Activated CD8-positive, alpha-beta memory T cell treated with anti-CD3 and anti-CD28 coated beads for 36 hours (primary cell): ENCODE data around the gene SLC17A8. TPM values are rescaled to one million over a fixed set of nuclear protein-coding genes. Genes with fewer than 3 reads are reported as not detected.

Source experiments
- CTCF ChIA-PET: fragments of 350-600 bp; sonication (Branson Sonifier 250); formaldehyde crosslinking; loops from one replicate; lab custom pipeline; 2021; ENCODE audit warnings: antibody characterized with exemption; lab: Charles Lee
- POLR2A ChIA-PET: fragments of 350-600 bp; sonication (Branson Sonifier 250); formaldehyde crosslinking; loops from one replicate; lab custom pipeline; 2021; ENCODE audit warnings: antibody characterized with exemption; lab: Charles Lee
- total RNA-seq, 2 experiments: library from RNA; stranded (reverse); gene quantifications; one replicate each; pipeline ENCODE4 v1.2.3, GENCODE V29; 2021

SLC17A8 gene
- total RNA-seq, 2 experiments from 2014 or later: not detected

DNA sequence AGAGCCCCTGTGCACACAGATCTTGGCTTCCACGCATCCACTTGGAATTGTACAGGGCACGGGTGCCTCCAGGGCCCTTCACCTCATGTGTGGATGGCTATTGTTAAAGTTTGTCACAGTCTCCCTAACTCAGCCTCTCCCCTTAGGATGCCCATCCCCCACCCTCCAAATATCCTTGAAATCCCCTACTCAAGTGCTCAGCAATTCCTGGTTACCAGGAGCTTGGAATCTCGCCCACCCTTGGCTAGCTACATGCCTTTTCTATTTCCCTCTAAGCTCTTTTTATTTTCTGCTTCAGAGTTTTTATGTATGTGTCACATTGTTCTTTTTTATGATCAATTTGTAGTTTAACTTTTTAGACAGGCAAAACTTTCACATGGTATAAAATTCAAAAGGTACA is 103.8 kb downstream of the SLC17A8 start:
- POLR2A ChIA-PET: no interaction called here
- CTCF ChIA-PET: no interaction called here

DNA sequence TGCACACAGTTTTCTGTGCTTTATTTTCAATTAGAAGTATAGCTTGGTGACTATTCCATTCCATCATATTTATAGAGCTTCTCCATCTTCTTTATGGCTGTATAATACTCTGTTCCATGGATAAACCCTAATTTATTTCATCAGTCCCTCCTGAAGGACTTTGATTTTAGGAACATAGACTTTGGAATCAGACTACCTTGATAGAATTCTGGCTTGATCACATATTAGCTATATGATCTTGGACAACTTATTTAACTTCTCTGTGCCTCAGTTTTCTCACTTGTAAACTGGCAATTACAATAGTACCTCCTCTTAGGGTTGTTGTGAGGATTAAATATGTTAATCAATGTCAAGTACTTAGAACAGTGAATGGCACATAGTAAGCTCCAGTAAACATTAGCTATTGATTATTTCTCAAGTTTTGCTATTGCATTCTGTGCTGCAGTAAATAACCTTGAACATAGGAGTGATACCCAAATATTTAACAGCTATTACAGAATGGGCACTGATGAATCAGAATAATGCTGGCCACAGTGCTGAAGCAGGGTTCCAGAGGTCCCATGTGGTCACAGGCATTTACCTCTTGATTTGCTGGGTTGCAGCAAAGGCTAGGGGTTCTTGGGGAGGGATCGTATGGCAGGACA is 104.6 kb downstream of the SLC17A8 start:
- ChIA-PET POLR2A (no interaction called here), CTCF (no interaction called here)

DNA sequence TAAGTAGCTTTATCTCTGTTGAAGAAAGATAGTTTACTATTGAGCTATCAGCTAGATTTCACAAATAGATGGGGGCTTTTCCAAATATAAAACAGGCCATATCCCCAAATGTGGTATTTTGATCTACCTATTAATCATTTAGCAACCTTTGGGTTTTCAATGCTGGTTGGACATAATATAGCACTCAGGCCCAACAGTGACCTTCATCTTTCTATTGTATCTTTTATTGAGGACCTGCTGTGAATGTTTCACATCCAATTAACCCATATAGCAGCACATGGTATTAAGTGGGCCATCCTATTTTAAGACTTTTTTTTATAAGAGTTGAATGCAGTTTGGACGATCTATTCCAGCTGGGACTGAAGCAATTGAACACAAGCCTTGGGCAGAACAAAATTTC is 106.8 kb downstream of the SLC17A8 start:
- ChIA-PET POLR2A (no interaction called here), CTCF (no interaction called here)

DNA sequence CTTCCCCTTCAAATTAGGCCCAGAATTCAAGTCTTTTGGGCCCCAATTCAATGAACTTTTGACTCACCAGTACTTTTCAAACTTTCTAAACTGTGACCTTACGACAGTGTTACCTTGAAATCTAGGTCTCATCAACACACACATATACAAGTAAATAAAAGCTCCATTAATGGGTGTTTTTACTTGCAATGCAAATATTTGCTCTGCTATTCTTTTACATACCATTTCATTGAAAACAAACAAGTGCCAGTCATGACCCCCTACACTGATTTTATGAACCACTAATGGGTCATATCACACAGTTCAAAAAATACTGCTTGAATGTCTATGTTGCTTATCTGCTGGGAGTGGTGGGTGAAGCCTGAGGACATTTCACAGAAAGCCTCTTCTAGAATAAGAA is 107.7 kb downstream of the SLC17A8 start:
- CTCF ChIA-PET: no interaction called here

DNA sequence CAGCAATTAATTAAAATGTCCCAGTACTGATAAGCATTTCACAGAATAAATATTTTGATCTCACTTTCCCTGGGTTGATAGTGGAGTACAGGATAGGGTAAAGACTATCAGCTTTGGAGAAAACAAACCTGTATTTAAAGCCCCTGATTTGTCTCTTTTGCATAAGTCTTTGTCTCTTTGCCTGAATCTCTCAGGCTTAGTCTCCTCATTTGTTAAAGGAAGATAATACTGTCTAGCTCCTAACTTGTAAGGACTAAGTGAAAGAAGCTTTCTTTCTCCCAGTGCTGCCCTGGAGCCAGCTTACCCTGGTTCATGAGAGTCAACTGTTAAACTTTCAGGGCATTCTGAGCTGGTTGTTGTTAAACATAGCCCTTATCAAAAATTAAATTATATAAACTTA is 111.3 kb downstream of the SLC17A8 start:
- POLR2A ChIA-PET: no interaction called here
- CTCF ChIA-PET: no interaction called here

More for the DNA sequence above, 107.7 kb downstream of the SLC17A8 start:
- POLR2A ChIA-PET: no interaction called here

Other genes starting within 250 kb of the SLC17A8 start
- 10 to 100 TPM; 54.6 to 57.4 TPM for gene BLTP3B, start 214.2 kb upstream of the SLC17A8 start, total RNA-seq
- 10 to 100 TPM; 33.8 to 34.5 TPM for gene ACTR6, start 156.3 kb upstream of the SLC17A8 start, total RNA-seq
- gene DEPDC4, start 90.0 kb upstream of the SLC17A8 start, total RNA-seq: 1 to 10 TPM; 1.2 to 1.5 TPM
- 10 to 100 TPM; 29.4 to 30.3 TPM for gene SCYL2, start 89.9 kb upstream of the SLC17A8 start, total RNA-seq
- not detected for gene NR1H4, start 116.8 kb downstream of the SLC17A8 start, total RNA-seq
- under 1 TPM; 0.73 to 0.86 TPM for gene GAS2L3, start 216.6 kb downstream of the SLC17A8 start, total RNA-seq